Suprapubic skin (tissue), 3 donors: ENCODE results near the gene ENTPD1.

Experiments used
- CTCF ChIP-seq, 2 donors: fragments of 200-600 bp in 1 of 2; fragments of 450-650 bp in 1 of 2; sonication (generic) in 1 of 2; IDR thresholded peaks; one replicate each; pipeline ENCODE4 v1.5.1; 2016 to 2019; ENCODE audit warnings: antibody characterized with exemption in 2 of 2, mild to moderate bottlenecking in 1 of 2, moderate library complexity in 1 of 2
- POLR2A ChIP-seq, 2 donors: fragments of 450-650 bp; IDR thresholded peaks; one replicate each; pipeline ENCODE4 v1.6.1; 2017; ENCODE audit warnings: antibody characterized with exemption in 2 of 2, mild to moderate bottlenecking in 2 of 2, moderate library complexity in 2 of 2

- TF ChIP-seq CTCF (IDR thresholded peaks at IDR 0.05) (no peak), POLR2A (IDR thresholded peaks at IDR 0.05) (no peak)
Measured at GRCh38 chr10:95865814-95866466, 110.0 kb downstream of the ENTPD1 start.
